Trophoblast cell (in vitro differentiated cells and primary cell): Measurements from ENCODE around the gene APH1A. TPM values are rescaled to one million over a fixed set of nuclear protein-coding genes. Genes with fewer than 3 reads are reported as not detected.
"Not testable (repeated sequence)": the region's sequence is repeated elsewhere in the genome, so short reads cannot be mapped to it uniquely, and the experiment has no call there.

Source experiments
- DNase-seq, 2 donors: peaks; one replicate each; pipeline ENCODE4 v3.0.0-alpha.2; 2016
- H2AFZ ChIP-seq: 2 replicates; pipeline ENCODE4 v1.6.1; 2013; ENCODE audit warnings: low read length, moderate library complexity, mild to moderate bottlenecking; ENCODE audit not compliant: insufficient read depth, poor library complexity
- H2AK5ac ChIP-seq: 2 replicates; pipeline ENCODE4 v1.6.1; 2013; ENCODE audit warnings: mild to moderate bottlenecking, low read length
- H2BK120ac ChIP-seq: 2 replicates; pipeline ENCODE4 v1.6.1; 2013; ENCODE audit warnings: low read length, mild to moderate bottlenecking, moderate library complexity; ENCODE audit not compliant: insufficient read depth, poor library complexity
- H2BK12ac ChIP-seq: 2 replicates; pipeline ENCODE4 v1.6.1; 2013; ENCODE audit warnings: mild to moderate bottlenecking, low read length, moderate library complexity
- H2BK5ac ChIP-seq: 2 replicates; pipeline ENCODE4 v1.6.1; 2013; ENCODE audit warnings: low read length, low read depth, moderate library complexity, mild to moderate bottlenecking; ENCODE audit not compliant: poor library complexity
- H3K14ac ChIP-seq: 2 replicates; pipeline ENCODE4 v1.6.1; 2013; ENCODE audit warnings: mild to moderate bottlenecking, low read length
- H3K18ac ChIP-seq: 2 replicates; pipeline ENCODE4 v1.6.1; 2013; ENCODE audit warnings: mild to moderate bottlenecking, low read length
- H3K23ac ChIP-seq: 2 replicates; pipeline ENCODE4 v1.6.1; 2013; ENCODE audit warnings: low read length
- H3K27ac ChIP-seq: 2 replicates; pipeline ENCODE4 v1.5.1; 2013; ENCODE audit warnings: low read depth, mild to moderate bottlenecking, inconsistent platforms, low read length, moderate library complexity
- H3K27me3 ChIP-seq: 2 replicates; pipeline ENCODE4 v1.6.1; 2013; ENCODE audit warnings: inconsistent platforms, mild to moderate bottlenecking, low read length, moderate library complexity; ENCODE audit not compliant: insufficient read depth
- H3K36me3 ChIP-seq, 2 experiments: 1 replicate in 1 of 2; 2 replicates in 1 of 2; pipeline ENCODE4 v1.6.1; 2013; ENCODE audit warnings: low read length in 2 of 2, mild to moderate bottlenecking in 2 of 2, moderate library complexity in 1 of 2; ENCODE audit not compliant: insufficient read depth in 2 of 2, control insufficient read depth in 1 of 2
- H3K4ac ChIP-seq: 2 replicates; pipeline ENCODE4 v1.6.1; 2013; ENCODE audit warnings: low read depth, mild to moderate bottlenecking, low read length, moderate library complexity
- H3K4me1 ChIP-seq, 2 experiments: 1 replicate in 1 of 2; 2 replicates in 1 of 2; pipeline ENCODE4 v1.6.1; 2013; ENCODE audit warnings: low read length in 2 of 2, mild to moderate bottlenecking in 2 of 2, moderate library complexity in 1 of 2; ENCODE audit not compliant: insufficient read depth in 2 of 2, control insufficient read depth in 1 of 2
- H3K4me2 ChIP-seq: 2 replicates; pipeline ENCODE4 v1.6.1; 2013; ENCODE audit warnings: inconsistent platforms, mild to moderate bottlenecking, low read length, moderate library complexity
- H3K4me3 ChIP-seq: 2 replicates; pipeline ENCODE4 v1.5.1; 2013; ENCODE audit warnings: mild to moderate bottlenecking, low read depth, low read length, inconsistent platforms
- H3K79me1 ChIP-seq: one replicate; pipeline ENCODE4 v1.6.1; 2013; ENCODE audit warnings: low read length
- H3K79me2 ChIP-seq: 2 replicates; pipeline ENCODE4 v1.6.1; 2013; ENCODE audit warnings: low read length, mild to moderate bottlenecking; ENCODE audit not compliant: control insufficient read depth, insufficient read depth, poor library complexity
- H3K9ac ChIP-seq: 2 replicates; pipeline ENCODE4 v1.6.1; 2013; ENCODE audit warnings: mild to moderate bottlenecking, low read length
- H3K9me3 ChIP-seq: 2 replicates; pipeline ENCODE4 v1.6.1; 2013; ENCODE audit warnings: low read depth, mild to moderate bottlenecking, control low read depth, inconsistent platforms, low read length; ENCODE audit not compliant: insufficient read depth
- H4K12ac ChIP-seq: 2 replicates; pipeline ENCODE4 v1.6.1; 2013; ENCODE audit warnings: low read depth, mild to moderate bottlenecking, low read length, moderate library complexity
- H4K8ac ChIP-seq: 2 replicates; pipeline ENCODE4 v1.6.1; 2013; ENCODE audit warnings: low read depth, mild to moderate bottlenecking, low read length, moderate library complexity
- H4K91ac ChIP-seq: one replicate; pipeline ENCODE4 v1.6.1; 2013; ENCODE audit warnings: low read depth, mild to moderate bottlenecking, low read length, moderate library complexity
- WGBS: extraction: QIAGEN DNeasy Blood & Tissue Kit; methylation state at CpG from one replicate; pipeline ENCODE4 v1.1.7; 2013; ENCODE audit warnings: missing lambda C conversion rate; ENCODE audit not compliant: insufficient read length, insufficient coverage; ENCODE audit errors: extremely low coverage; 5-methylcytosine and 5-hydroxymethylcytosine counted together
- polyA plus RNA-seq: library from polyadenylated mRNA; stranded (reverse); fragments of 200-250 nt; gene quantifications from 2 replicates; pipeline ENCODE4 v1.2.3, GENCODE V29; 2013

Gene APH1A
- polyA plus RNA-seq: 79.2 and 79.4 TPM in 2 replicates

GRCh38 chr1:150268705-150269403 lies at the start of gene APH1A:
TSS of gene APH1A (minus strand) at chr1:150269016. CDS start at chr1:150268810, 206 bp downstream.
- Histone ChIP-seq H3K27me3 (no peaks in the 10 kb centered on the region), H3K79me1 (peaks cover 5% of the 10 kb centered on the region), H2BK12ac (no peak within 1 kb of the TSS), H3K4me1 (peaks cover 5 to 6% of the 10 kb centered on the region in 2 experiments), H4K12ac (peak within 1 kb of the TSS; percentile 68), H3K4ac (peak within 1 kb of the TSS; percentile 92), H3K18ac (peak within 1 kb of the TSS; percentile 86), H2BK120ac (peak within 1 kb of the TSS; percentile 62), H3K23ac (no peak within 1 kb of the TSS), H3K4me3 (peak within 1 kb of the TSS; percentile 95), H2AFZ (peak within 1 kb of the TSS; percentile 77), H2BK5ac (peak within 1 kb of the TSS; percentile 65), H4K8ac (peak within 1 kb of the TSS; percentile 92), H2AK5ac (peak within 1 kb of the TSS; percentile 36), H3K4me2 (peak within 1 kb of the TSS; percentile 88), H4K91ac (peak within 1 kb of the TSS; percentile 84), H3K9ac (peak within 1 kb of the TSS; percentile 97), H3K79me2 (peaks cover 10% of the 10 kb centered on the region), H3K14ac (peak within 1 kb of the TSS; percentile 87), H3K36me3 (peaks cover 13 to 25% of the 10 kb centered on the region in 2 experiments), H3K9me3 (no peaks in the 10 kb centered on the region), H3K27ac (peak within 1 kb of the TSS; percentile 51)
- peak; percentile 88 to 91 for DNase-seq
- no CpG with 5 or more reads among the region's 49 CpGs for WGBS

GRCh38 chr1:150314691-150315090 lies 45.9 kb upstream of the APH1A start:
- not testable (repeated sequence) for H3K14ac ChIP-seq, H3K79me2 ChIP-seq, H4K8ac ChIP-seq, H3K36me3 ChIP-seq, H3K9me3 ChIP-seq, H3K4ac ChIP-seq, H3K9ac ChIP-seq, H3K27me3 ChIP-seq, H4K91ac ChIP-seq, H2AK5ac ChIP-seq, H2AFZ ChIP-seq, H3K4me2 ChIP-seq, H3K4me3 ChIP-seq, DNase-seq, H4K12ac ChIP-seq, H3K23ac ChIP-seq, H3K4me1 ChIP-seq, H3K18ac ChIP-seq, H2BK5ac ChIP-seq, H3K79me1 ChIP-seq, H3K27ac ChIP-seq, H2BK120ac ChIP-seq, H2BK12ac ChIP-seq
- WGBS: no CpG with 5 or more reads among the region's 4 CpGs

GRCh38 chr1:150311762-150312161 lies 42.9 kb upstream of the APH1A start:
- no CpG with 5 or more reads among the region's 2 CpGs for WGBS
- H3K27me3 ChIP-seq: no peaks in the 10 kb centered on the region
- no peak overlapping the region for H2AK5ac ChIP-seq

GRCh38 chr1:150309758-150310508 lies 41.1 kb upstream of the APH1A start:
- H3K4me2 ChIP-seq: no peak overlapping the region
- H3K4ac ChIP-seq: no peak overlapping the region
- H3K79me2 ChIP-seq: no peaks in the 10 kb centered on the region
- H3K36me3 ChIP-seq: peaks cover 13 to 14% of the 10 kb centered on the region in 2 experiments
- no peaks in the 10 kb centered on the region for H3K79me1 ChIP-seq
- no peak overlapping the region for H2AFZ ChIP-seq
- H3K4me3 ChIP-seq: no peak overlapping the region
- no peak overlapping the region for H2BK5ac ChIP-seq
- H3K4me1 ChIP-seq: no peaks in the 10 kb centered on the region
- H3K14ac ChIP-seq: no peak overlapping the region
- H3K18ac ChIP-seq: no peak overlapping the region
- H3K27ac ChIP-seq: no peak overlapping the region
- no peak overlapping the region for H4K12ac ChIP-seq
- DNase-seq: no peak
- 100% methylated on average over 1 of the region's 10 CpGs for WGBS
- H3K27me3 ChIP-seq: no peaks in the 10 kb centered on the region
- H3K23ac ChIP-seq: no peak overlapping the region
- H2BK120ac ChIP-seq: no peak overlapping the region
- H2BK12ac ChIP-seq: no peak overlapping the region
- no peaks in the 10 kb centered on the region for H3K9me3 ChIP-seq
- no peak overlapping the region for H4K91ac ChIP-seq
- H4K8ac ChIP-seq: no peak overlapping the region
- H3K9ac ChIP-seq: no peak overlapping the region
- H2AK5ac ChIP-seq: no peak overlapping the region

More at GRCh38 chr1:150311762-150312161, 42.9 kb upstream of the APH1A start:
- Histone ChIP-seq H4K91ac (no peak overlapping the region), H2BK12ac (no peak overlapping the region), H3K9me3 (no peaks in the 10 kb centered on the region), H3K9ac (no peak overlapping the region), H3K4me2 (no peak overlapping the region), H3K36me3 (peaks cover 8 to 11% of the 10 kb centered on the region in 2 experiments), H3K27ac (no peak overlapping the region), H3K4me1 (no peaks in the 10 kb centered on the region), H4K8ac (no peak overlapping the region), H2BK120ac (no peak overlapping the region), H2BK5ac (no peak overlapping the region), H2AFZ (no peak overlapping the region), H3K79me1 (no peaks in the 10 kb centered on the region), H3K14ac (no peak overlapping the region), H4K12ac (no peak overlapping the region), H3K79me2 (no peaks in the 10 kb centered on the region), H3K18ac (no peak overlapping the region), H3K4me3 (no peak overlapping the region), H3K4ac (no peak overlapping the region), H3K23ac (no peak overlapping the region)
- no peak for DNase-seq
